Neural cell (in vitro differentiated cells): ENCODE results near the gene TBCA.

ENCODE experiments used
- POLR2AphosphoS5 ChIP-seq: IDR thresholded peaks from 2 replicates; pipeline ENCODE4 v1.6.1; 2012
- RAD21 ChIP-seq: fragments of 450-650 bp; conservative IDR thresholded peaks from 2 replicates; pipeline ENCODE4 v1.6.1; 2014; ENCODE audit warnings: antibody characterized with exemption, mild to moderate bottlenecking, moderate library complexity
- TF ChIP-seq, protein P1 (sequence below): fragments of 450-650 bp; IDR thresholded peaks from 2 replicates; pipeline ENCODE4 v1.5.1; 2014; ENCODE audit warnings: antibody characterized with exemption, mild to moderate bottlenecking, moderate library complexity; ENCODE audit not compliant: poor library complexity, severe bottlenecking

DNA sequence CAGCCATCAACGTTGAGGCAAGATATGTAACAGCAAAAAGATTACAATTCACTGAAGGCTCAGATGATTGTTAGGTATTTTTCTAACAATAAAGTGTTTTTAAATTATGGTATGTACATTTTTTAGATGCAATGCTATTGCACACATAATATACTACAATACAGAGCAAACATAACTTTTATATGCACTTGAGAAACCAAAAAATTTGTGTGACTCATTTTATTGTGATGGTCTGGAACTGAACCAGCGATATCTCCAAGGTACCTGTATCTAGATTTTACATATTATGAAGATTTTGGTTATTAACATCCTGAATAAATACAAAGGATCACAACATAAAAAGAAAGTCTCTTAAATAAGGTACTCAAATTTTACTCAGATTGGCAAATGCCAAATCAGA lies 41.3 kb downstream of the TBCA start:
- TF ChIP-seq, protein P1, sequence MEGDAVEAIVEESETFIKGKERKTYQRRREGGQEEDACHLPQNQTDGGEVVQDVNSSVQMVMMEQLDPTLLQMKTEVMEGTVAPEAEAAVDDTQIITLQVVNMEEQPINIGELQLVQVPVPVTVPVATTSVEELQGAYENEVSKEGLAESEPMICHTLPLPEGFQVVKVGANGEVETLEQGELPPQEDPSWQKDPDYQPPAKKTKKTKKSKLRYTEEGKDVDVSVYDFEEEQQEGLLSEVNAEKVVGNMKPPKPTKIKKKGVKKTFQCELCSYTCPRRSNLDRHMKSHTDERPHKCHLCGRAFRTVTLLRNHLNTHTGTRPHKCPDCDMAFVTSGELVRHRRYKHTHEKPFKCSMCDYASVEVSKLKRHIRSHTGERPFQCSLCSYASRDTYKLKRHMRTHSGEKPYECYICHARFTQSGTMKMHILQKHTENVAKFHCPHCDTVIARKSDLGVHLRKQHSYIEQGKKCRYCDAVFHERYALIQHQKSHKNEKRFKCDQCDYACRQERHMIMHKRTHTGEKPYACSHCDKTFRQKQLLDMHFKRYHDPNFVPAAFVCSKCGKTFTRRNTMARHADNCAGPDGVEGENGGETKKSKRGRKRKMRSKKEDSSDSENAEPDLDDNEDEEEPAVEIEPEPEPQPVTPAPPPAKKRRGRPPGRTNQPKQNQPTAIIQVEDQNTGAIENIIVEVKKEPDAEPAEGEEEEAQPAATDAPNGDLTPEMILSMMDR, result no peak
- TF ChIP-seq POLR2AphosphoS5 (no peak), RAD21 (no peak)
